GM21447 (cell line): ENCODE data around the gene SLC66A2.
"Not testable (repeated sequence)": the region's sequence is repeated elsewhere in the genome, so short reads cannot be mapped to it uniquely, and the experiment has no call there.

ENCODE experiments used
- ATAC-seq: cut with Tn5 transposase; IDR thresholded peaks from one replicate; pipeline ENCODE4 v1.9.1; 2021; ENCODE audit not compliant: unreplicated experiment

The SLC66A2 gene

DNA sequence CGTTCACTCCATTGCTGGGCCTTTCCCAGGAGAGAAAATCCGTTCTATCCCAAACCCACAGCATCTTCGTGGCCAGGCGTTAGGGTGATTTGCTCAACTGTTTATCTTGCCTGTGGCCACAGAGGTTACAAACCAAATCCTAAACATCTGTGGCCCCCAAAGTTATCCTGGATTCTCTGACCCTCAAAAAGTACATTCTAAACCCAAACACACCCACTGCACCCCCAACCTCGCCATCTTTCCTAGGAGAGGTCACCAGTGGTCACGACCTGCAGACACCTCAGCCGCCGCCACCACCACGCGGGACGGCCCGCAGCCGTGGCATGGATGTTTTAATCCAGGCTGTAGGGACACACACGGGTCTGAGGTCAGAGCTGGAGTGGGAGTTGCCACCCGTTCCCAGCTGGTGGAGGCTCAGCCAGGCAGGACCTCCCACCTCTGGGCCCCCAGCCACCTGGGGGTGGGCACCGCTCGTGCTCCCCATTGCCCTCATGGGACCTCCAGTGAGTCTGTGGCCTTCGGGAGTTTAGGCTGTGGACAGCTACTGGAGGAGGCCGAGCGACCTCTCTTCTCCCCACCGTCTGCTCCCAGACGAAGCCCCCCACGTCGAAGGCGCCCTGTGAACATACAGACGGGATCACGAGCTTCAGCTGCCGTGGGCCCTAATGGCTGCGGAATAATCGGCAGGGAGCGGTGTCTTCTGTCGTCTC lies 81.7 kb downstream of the SLC66A2 start:
- ATAC-seq = no peak

DNA sequence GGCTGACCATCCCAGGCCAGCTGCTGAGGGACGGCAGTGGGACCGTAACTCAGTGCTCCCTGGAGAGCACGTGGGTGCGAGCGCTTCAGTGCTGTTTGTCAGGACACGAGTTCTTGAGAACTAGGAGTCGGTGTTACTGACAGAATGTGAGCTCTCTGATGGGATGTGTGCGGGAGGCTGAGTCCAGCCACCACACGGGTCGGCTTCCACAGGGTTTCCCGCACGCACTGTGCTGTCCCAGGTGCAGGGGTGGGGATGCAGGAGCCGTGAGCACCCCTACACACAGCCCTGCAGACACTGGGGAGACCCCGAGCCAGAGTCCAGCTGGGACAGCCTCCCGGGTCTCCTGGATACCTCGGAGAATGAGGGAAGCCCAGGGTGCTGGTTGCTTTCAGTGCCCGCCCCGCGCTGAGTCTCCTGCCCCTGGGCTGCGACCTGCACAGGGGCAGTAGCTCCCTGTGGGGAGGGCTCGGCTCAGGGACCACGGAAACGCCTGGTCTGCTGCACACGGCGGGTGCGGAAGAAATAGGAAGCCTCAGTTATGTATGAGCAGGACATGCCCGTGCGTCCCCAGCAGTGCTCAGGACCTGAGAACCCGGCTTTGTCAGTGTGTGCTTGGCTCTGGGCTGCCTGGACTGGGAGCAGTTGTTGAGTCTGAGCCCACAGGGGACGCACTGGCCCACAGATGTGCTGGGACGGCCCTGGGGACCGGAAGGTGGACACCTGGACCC lies 82.5 kb downstream of the SLC66A2 start:
- no peak for ATAC-seq

DNA sequence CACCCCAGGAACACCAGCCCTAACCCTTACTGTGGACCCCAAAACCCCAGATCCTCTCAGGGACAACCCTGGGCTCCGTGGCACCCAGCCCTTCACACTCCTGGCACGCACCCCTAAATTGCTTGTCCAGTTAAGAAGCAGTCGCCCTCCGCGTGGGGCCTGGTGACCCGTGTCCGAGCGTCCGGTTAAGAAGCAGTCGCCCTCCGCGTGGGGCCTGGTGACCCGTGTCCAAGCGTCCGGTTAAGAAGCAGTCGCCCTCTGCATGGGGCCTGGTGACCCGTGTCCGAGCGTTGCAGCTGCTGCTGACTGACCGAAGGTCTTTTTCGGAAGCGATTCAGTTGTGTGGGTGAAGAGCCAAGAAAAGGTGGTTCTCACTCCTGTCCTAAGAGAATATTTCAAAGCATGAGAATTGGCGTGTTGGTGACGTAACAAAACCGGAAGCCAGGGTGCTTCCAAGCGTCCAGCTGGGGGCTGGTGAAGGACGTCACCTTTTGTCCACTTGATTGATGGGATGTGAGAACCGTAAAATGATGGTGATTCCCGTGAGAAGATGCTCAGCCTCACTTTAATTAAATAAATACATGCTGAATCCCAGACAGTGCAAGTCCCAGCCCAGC lies 83.2 kb downstream of the SLC66A2 start:
- ATAC-seq = no peak

DNA sequence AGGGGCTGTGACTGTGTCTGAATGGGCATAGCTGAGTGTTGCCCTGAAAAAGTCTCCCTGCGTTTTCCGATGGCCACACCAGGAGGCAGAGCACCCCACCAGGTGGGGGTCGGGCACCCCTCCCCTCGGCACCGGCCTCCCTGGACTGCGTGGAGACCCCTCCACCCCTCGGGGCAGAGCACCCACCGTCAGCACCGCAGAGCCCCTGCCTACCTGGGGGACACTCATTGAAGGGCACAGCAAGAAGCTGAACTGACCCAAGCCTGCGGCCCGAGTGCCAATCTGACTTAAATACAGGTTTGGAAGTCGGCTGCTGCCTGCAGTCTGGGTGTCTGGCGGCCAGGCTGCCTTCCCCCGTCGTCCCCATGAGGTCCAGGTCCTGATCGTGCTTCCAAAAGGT lies 83.8 kb downstream of the SLC66A2 start:
- no peak for ATAC-seq

DNA sequence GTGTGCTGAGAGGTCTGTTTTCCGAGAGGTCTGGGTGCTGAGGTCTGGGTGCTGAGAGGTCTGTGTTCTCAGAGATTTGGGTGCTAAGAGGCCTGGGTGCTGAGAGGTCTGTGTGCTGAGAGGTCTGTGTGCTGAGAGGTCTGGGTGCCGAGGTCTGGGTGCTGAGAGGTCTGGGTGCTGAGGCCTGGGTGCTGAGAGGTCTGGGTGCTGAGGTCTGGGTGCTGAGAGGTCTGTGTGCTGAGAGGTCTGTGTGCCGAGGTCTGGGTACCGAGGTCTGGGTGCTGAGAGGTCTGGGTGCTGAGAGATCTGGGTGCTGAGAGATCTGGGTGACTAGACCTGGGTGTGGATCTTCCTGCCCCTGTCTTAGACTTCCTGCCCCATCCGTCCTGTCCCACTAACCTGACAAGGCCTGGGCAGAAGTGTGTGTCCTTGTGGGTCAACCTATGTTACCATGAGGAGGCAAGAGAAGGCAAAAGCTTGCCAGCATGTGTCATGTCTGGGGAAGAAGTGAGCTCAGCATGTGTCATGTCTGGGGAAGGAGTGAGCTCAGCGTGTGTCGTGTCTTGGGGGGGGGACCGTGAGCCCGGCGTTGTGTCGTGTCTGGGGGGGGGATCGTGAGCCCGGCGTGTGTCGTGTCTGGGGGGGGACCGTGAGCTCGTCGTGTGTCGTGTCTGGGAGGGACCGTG lies 84.4 kb downstream of the SLC66A2 start:
- ATAC-seq = no peak

DNA sequence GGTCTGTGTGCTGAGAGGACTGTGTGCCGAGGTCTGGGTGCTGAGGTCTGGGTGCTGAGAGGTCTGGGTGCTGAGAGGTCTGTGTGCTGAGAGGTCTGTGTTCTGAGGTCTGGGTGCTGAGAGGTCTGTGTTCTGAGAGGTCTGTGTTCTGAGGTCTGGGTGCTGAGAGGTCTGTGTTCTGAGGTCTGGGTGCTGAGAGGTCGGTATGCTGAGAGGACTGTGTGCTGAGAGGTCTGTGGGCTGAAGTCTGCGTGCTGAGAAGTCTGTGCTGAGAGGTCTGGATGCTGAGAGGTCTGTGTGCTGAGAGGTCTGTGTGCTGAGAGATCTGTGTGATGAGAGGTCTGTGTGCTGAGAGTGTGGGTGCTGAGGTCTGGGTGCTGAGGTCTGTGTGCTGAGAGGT lies 85.5 kb downstream of the SLC66A2 start:
- ATAC-seq = not testable (repeated sequence)

DNA sequence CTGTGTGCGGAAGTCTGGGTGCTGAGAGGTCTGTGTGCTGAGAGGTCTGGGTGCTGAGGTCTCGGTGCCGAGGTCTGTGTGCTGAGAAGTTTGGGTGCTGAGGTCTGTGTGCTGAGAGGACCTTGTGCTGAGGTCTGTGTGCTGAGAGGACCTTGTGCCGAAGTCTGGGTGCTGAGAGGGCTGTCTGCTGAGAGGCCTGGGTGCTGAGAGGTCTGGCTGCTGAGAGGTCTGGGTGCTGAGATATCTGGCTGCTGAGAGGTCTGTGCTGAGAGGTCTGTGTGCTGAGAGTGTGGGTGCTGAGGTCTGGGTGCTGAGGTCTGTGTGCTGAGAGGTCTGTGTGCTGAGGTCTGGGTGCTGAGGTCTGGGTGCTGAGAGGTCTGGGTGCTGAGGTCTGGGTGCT lies 86.5 kb downstream of the SLC66A2 start:
- not testable (repeated sequence) for ATAC-seq

DNA sequence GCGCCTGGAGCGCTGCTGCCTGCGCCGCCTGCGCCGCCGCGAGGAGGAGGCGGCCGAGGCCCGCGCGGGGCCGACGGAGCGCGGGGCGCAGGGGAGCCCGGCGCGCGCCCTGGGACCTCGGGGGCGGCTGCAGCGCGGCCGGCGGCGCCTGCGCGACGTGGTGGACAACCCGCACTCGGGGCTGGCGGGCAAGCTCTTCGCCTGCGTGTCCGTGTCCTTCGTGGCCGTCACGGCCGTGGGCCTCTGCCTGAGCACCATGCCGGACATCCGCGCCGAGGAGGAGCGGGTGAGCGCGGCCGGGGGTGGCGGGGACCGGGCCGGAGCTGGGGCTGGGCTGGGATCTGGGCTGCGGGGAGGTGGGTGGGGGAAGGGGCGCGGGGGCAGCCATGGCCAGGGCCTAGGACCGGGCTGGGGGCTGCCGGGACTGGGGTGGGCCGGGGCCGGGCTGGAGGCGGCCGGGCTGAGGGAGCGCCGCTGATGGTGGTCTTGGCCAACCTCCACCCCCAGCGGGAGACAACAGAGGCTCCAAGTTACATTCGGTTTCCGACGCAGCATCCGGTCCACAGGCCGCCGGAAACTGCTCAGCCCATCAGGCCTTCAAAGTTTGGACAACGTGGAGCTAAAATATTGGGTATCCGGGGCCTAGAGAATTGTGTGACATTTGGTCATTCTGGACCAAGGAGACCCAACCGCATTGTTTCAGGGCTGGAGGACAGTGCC lies 87.3 kb downstream of the SLC66A2 start:
- ATAC-seq = no peak

DNA sequence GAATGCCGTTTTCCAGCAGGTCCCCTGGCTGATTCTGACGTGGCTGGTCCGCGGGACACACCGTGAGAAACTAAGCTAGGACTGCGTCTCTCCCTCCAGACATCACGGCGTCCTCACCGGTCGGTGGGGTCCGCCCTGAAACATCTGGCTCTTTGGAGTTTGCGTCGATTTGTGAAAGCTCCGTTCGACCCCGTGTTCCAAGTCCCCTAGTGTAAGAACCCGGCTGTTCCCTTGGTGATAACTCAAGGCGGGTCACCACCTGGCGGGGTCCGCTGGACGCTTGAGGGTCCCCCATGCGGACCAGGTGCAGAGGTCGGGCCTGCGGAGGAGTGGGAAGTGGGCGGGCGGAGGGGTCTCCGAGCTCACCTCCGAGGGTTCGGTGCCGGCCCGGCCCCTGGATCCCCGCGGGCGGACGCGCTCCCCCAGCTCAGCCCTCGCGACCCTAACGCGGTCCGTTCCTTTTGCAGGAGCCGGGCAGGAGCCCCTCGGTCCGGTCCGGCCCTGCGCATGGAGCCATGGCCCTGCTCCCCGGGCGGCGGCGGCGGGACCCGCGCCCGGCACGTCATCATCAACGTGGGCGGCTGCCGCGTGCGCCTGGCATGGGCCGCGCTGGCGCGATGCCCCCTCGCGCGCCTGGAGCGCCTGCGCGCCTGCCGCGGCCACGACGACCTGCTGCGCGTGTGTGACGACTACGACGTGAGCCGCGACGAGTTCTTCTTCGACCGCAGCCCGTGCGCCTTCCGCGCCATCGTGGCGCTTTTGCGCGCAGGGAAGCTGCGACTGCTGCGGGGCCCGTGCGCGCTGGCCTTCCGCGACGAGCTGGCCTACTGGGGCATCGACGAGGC lies 88.1 kb downstream of the SLC66A2 start:
- ATAC-seq = no peak

DNA sequence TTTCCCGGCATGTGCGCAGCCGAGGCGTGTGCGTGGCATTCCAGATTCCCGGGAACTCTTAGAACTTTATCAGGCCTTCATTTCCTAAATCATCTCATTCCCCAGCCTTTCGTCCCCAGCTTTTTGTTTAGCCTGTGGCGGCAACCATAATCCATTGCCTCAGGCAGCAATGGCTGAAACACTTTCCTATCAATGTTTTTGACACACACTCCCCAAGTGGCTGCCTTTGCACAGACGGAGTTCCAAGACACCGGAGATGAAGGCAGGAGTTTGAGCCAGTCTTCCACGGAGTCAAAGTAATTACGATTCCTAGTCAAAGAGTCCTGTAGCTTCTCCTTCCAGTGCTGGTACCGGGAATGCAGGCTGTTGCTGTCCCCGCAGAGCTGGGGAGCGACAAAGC lies 88.9 kb downstream of the SLC66A2 start:
- no peak for ATAC-seq

DNA sequence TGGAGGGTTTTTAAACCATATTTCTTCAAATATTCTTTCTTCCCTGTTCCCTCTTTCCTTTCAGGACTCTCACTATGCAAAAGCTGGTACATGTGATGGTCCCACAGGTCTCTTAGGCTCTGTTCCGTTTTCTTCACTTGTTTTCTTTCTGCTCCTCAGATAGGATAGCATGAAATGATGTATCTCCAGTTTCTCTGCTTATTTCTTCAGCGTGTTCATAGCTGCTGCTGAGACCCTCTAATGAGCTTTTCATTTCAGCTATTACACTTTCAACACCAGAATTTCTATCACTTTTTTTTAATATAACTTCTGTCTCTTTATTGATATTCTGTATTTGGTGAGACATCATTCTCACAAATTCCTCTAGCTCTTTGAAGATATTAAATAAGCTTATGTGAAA lies 89.8 kb downstream of the SLC66A2 start:
- no peak for ATAC-seq

DNA sequence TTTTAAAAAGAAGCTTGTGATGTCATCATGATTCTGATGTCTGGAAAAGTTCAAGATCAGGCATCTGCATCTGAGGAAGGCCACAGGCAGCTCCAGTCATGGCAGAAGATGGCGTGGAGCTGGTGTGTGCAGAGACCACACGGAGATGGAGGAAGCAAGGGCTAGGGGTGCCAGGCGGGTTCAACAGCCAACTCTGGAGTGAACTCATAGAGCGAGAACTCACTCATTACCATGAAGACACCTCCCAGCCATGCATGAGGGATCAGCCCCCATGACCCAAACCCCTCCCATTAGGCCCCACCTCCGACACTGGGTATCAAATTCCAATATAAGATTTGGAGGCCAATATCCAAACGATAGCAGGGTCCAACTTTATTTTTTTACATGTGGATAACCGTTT lies 92.1 kb downstream of the SLC66A2 start:
- ATAC-seq = no peak

DNA sequence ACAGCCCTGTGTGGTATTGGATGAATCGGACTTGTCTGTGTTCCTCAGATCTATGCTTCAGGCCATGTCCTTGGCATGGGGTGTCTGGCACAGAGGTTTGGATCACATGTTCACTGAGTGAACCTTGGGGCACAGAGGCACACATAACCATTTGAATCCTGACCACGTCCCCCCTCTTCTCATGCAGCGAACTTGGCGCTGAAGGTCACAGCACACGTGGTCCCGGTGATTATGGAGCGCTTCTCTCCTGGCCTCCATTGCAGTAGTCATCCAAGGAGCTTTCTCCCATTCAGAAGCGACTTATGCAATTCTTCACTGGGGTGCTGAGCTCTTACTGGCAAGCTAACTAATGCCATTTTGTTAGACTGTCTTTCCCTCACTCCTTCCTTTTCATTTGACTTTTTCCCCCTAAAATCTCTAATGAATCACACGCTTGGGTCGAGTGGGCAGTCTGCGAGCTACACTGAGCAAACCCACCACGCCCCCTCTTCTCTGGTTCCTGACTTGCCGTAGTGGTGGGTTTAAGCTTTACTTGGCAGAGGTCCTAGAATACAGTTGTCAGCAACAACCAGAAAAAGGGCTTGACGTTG lies 94.3 kb downstream of the SLC66A2 start:
- ATAC-seq = no peak

DNA sequence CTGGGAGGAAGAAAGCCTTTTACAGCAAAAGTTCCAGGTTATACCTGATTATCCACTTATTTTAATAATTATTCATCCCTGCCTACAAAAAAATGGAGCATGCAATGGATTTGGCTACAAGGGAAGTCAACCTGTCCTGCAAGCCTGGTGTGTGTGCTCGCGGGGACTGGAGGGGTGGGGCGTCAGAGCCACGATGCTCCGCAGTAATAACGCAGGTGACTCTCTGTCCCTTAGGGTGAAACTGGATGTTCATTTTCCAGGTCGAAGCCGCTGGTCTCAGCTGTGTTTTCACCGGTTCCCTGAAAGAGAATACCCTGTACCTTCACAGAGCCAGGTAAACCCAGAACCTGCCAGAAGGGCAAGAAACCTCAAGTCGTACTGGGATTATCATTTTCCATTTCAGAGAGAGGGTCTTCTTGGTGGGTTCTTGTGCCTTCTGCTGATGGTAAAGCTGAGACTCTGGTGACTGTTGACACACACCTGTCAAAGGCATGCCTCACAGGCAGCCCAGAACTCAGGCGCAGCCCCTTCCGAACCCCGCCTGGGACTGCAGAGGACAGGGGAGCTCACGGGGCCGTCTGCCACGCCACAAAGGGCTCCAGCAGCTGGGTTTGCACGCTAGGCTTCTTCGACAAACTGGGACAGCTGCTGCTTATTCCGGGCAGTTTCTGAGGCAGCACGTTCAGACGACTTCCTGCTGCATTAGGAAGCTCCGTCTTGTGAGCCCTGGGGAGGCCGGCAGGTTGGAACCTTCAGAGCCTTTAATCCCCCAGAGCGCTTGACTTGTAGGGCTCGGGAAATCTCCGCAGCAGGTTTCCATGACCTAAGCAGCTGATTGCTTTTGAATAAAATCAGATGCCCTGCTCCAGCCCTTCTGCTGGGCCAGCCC lies 95.1 kb downstream of the SLC66A2 start:
- peak; percentile 58 for ATAC-seq

DNA sequence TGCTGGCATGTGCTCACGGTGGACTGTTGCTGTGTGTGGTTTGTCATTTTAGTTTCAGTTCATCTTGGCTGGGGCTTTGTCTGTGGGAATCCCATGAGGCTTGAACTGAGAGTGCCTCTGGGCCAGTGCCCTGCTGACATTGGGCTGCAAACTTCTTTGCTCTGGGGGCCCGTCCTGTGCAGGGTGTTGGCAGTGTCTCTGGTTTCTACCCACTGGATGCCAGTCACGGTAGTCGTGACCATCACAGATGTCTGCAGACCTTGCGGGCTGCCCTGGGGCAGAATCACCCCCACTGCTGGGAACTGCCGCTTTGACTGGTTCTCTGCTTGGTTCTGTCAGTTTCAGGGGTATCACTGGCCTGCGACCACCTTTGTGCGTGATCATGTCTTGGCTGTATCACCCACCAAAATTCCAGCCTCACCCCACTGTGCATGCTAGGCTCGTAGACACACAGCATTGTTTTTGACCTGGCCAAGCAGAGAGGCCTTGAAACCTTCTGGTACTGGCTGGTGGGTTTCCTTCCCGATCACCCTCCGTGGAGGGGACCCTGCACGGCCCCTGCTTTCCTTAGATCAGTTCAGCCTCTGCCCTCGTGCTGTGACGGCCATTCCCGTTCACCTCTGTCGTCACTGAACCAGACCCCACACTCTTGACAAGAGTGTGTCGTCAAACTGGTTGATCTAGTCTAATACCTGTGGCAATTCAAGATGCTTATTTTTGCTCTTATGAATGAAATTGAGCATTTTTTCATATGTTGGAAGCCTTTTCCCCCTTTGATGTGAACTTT lies 96.1 kb downstream of the SLC66A2 start:
- ATAC-seq = peak; percentile 88

DNA sequence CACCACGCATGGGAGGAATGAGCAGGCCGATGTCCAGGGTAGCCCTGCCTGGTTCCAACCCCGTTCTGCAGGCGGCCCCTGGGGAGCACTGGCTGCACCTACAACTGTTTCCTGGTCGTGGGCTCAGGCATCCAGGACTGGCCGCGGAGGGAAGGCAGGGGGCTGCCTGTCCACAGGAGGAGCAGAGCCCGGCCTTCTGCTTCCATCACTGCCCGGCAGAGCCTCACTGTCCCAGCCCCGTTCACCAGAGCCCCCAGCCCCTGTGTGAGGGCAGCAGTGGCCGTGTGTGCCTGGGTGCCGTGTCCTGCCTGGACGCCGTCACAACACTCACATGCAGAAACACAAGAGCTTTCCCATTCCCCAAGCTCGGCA lies 97.5 kb downstream of the SLC66A2 start:
- ATAC-seq = no peak

DNA sequence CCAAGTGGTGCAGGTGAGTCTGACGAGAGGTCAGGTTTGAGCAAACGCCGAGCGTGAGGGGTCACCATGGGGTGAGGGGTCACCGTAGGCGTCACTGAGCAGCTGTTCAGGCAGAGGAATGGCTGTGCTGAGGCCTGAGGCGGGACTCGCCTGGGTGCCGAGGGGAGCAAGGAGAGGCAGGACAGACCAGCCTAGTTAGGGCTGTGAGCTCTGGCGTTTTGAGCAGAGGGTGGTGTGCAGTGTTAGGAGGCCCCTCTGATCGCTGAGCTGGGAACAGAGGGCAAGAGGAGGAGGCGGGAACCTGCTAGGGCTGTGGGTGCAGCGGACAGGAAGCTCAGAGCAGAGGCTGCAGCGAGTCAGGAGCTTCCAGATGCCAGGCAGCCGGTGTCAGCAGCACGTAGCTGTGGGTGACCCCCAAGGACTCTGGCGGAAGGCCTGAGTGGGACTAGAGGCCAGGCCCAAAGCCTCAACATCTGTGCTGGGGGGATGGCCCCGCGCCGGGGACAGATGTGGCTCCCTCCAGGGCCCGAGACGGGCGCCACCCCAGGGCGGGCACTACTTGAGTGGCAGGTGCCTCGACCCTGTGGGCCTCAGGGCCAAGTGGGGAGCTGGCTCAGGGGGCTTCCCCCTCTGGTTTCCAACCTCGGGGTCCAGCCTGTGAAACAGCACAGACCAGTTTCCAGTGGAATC lies 98.0 kb downstream of the SLC66A2 start:
- ATAC-seq = no peak
